ENCODE results near the gene ATP10A.

GRCh38 chr15:25862071-25862471 is 1.1 kb downstream of the ATP10A start:
- no peak for TF ChIP-seq EP300 (IDR thresholded peaks at IDR 0.05)
- no peak for TF ChIP-seq CTCF (IDR thresholded peaks at IDR 0.05)
- TF ChIP-seq POLR2A (IDR thresholded peaks at IDR 0.05): no peak

Measured in ovary (tissue), 3 donors.